Measurements from ENCODE around the gene GPR25.
"Not testable (repeated sequence)": the region's sequence is repeated elsewhere in the genome, so short reads cannot be mapped to it uniquely, and the experiment has no call there.

Gene GPR25

GRCh38 chr1:200895801-200896530 lies 23.2 kb downstream of the GPR25 start:
- DNase-seq = no peak

- DNase-seq = no peak
These were observed 23.9 kb downstream of the GPR25 start for GRCh38 chr1:200896531-200897196.

GRCh38 chr1:200897259-200897658 lies 24.5 kb downstream of the GPR25 start:
- no peak for DNase-seq

GRCh38 chr1:200899015-200899386 lies 26.2 kb downstream of the GPR25 start:
- no peak for DNase-seq

DNA sequence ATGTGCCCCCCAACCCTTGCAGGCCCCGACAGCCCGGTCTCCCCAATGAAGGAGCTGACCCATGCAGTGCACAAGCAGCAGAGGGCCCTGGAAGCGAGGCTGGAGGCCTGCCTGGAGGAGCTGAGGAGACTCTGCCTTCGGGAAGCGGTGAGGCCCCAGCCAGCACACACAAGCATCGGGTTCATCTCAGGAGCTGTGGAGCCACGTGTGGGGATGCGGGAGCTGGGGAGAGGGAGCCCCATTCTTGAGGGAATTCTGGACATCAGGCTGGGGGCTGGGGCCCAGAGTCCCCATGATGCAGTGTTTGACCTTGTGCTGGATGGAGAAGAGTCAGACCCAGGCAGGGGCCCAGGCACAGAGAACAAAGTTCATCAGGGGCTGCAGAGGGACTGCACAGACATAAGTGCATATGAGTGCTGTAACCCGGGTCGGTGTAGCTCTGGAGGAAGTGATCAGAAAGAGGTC lies 26.7 kb downstream of the GPR25 start:
- no peak for DNase-seq

GRCh38 chr1:200899954-200900867 lies 27.4 kb downstream of the GPR25 start:
- no peak for DNase-seq

GRCh38 chr1:200900877-200901276 lies 28.1 kb downstream of the GPR25 start:
- no peak for DNase-seq

- no peak for DNase-seq
These were observed 28.6 kb downstream of the GPR25 start for GRCh38 chr1:200901350-200901749.

DNA sequence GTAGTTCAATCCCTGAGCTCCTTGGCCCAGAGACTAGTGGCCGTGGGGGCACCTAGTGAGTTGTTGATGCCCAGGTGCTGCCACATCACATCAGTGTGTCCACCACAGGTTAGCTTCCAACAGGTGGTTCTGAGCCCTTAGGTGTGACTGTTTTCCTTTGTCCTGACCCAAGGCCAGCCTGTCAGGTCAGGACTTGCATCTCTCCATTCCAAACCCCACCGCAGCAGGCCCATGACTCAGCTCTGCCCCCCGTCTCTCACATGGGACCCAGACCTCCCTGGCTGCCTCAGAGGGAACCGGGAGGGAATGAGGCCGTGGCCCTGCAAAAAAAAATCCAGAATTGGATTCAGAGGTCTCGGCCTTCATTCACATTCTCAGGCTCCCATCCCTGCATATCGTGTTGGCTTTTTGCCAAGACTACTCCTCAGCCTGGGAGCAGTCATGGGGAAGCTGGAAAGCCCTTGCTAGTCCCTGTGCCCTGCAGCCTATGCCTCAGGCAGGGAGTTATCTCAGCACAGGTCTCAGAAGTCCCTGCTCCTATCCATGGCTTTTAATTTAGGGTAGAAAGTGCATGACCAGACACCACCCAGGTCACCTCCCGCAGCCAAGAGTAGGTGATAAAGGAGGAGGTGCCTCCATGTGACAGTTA lies 29.1 kb downstream of the GPR25 start:
- no peak for DNase-seq

DNA sequence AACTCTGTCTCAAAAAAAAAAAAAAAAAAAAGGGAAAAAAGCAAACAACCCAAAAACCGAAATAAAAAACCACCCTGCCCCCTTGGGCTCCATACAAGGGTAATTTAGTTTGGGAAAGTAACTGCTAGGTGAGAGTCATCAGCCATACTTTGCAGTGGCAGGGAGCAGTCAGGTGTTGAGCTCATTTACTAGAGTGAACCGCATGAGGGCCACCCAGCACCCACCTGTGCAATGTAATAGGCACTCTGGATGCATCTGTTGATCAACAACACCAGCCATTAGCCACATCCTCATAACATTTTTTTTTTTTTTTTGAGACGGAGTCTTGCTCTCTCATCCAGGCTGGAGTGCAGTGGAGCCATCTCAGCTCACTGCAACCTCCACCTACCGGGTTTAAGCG lies 31.0 kb downstream of the GPR25 start:
- DNase-seq = no peak

DNA sequence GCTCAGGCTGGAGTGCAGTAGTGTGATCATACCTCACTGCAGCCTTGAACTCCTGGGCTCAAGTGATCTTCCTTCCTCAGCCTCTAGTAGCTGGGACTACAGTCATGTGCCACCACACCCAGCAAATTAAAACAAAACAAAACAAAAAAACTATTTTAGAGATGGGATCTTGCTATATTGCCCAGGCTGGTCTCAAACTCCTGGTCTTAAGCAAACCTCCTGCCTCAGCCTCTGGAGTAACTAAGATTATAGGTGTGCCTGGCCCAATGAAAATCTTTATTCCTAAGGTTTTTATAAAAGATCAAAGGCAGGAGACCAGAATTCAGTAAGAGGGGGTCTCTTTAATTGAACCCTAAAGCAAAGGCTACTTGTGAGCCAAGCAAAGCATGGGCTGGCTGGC lies 32.0 kb downstream of the GPR25 start:
- DNase-seq = no peak

DNA sequence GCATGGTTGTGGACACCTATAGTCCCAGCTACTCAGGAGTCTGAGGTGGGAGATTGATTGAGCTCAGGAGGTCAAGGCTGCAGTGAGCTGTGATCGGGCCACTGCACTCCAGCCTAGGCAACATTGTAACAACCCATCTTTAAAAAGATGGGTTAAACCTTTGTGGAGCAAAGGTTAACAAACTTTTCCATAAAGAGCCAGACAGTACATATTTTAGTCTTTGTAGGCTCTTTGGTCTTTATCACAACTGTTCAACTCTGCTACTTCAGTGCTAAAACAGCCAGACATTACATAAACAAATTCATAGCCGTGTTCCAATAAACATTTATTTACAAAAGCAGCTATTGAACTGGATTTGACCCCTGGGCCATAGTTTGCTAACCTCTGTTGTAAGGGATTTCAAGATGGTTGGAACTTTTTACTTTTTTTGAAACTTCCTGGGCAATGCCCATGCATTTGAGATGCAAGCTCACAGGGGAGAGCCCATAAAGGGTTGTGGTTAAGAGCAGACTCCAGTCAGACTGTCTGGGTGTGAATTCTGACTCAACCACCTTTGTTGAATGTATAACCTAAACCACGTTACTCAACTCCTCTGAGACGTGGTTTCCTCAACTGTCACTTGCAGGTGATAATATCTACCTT lies 32.8 kb downstream of the GPR25 start:
- DNase-seq = no peak

DNA sequence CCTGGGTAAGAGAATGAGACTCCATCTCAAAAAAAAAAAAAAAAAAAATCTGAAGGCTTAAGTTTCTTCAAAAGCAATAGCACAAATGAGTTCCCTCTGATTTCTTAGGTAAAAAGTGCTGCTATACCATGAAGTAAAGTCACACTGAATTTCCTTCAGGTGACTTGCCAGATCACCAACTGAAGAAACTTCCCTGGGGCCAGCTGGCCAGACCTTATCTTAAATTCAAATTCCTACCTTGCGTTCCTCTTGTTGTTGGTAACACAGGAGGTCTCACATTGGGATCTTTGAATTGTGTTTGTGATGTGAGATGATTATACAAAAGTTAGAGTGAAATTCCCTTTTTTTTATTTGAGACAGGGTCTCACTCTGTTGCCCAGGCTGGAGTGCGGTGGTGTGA lies 33.7 kb downstream of the GPR25 start:
- DNase-seq = no peak

- DNase-seq = no peak
These were observed 34.9 kb downstream of the GPR25 start for GRCh38 chr1:200907611-200908097.

DNA sequence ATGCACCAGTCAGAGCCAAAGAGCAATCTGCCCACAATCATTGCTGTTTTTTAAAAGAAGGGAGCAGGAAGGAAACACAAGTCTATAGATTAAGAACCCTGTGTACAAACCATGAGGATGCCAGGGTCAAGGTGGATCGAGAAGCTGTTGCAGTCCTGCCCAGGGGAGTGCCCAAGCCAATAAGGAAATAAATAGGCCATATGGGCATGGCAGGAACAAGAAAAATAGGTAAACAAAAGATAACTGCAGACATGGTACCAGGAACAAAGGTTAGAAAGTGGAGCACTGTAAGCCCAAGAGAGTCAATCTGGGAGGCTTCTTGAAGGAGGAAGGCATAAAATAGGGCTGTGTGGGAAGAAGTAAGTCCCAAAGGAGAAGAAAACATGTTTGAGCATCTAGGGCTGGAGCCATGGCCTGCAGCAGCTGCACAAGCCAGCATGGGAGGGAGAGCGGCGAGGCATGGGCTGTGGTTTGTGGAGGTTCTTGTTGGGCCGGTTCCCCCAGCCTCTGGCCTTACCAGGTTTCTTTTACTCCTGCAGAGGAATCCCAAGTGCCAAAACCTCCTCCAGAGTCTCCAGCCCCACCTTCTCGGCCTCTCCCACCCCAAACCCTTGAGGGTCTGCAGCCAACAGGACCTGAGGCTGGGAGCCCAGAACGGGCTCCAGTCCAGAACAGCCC lies 35.5 kb downstream of the GPR25 start:
- DNase-seq = no peak

- no peak for DNase-seq
These were observed 36.3 kb downstream of the GPR25 start for GRCh38 chr1:200909071-200909470.

DNA sequence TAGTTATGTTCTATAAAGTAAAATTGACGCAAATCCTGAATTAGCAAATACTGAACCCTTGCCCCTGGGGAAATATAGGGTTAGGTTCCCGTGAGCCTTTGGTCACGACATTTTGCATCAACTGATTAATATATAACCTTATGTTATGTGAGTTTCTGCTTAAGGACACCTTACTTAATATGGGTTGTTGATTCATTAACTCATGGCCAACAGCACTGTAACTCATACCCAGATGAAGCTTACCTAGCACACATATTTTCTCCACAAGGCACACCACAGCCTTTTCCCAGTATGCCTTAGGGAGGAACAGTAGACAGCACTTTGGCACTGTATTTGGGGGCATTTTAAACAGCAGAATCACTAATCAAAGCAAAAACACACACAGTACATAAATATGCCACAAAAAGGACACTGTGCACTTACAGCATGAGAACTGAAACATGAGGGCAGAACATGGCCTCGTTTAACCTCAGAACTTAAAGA lies 37.0 kb downstream of the GPR25 start:
- DNase-seq = no peak

DNA sequence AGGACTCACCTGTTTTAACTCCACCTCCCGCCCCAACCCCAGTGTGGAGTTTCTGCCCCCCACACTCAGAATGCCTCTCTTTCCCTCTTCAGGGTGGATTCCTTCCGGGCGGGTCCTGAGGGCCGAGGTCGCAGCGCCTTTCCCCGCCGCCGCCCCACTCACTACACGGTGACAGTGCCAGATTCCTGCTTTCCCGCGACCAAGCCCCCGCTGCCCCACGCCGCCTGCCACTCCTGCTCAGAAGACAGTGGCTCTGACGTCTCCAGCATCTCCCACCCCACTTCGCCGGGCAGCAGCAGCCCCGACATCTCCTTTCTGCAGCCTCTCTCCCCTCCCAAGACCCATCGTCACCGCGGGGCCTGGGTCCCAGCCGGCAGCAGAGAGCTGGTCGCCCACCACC lies 38.6 kb downstream of the GPR25 start:
- DNase-seq = no peak

- DNase-seq = not testable (repeated sequence)
These were observed 39.2 kb downstream of the GPR25 start for GRCh38 chr1:200911936-200912335.

DNA sequence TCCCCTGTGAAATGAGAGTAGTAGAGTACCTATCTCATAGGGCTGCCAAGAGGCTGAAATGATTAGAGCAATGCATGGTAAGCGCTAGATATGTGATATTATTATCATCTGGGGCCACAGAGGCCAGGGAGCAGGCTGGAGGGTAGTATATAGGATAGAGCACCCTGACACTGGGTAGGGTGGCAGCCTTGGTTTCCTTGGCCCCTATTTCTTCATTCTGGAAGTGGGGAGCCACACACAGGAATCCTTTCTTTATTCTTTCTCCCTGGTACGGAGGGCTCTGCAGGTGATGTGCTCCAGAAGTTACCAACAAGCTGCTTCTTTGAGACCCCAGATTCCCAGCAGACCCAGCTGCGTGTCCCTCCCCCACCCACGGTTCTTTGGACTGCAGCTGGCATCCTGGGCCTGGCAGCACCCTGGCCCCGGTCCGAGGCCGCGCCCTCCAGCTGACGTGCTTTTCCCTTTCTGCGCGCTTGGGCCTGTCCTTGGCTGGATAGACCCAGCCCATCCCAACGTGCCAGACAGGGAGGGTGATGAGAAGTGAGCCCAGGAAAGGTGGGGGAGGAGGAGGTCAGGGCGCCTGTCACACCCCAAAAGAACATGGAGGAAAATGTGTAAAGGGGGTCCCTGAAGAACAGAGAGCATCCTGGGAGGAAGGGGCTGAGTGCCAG lies 40.1 kb downstream of the GPR25 start:
- no peak for DNase-seq

GRCh38 chr1:200916152-200916551 lies 43.4 kb downstream of the GPR25 start:
- no peak for DNase-seq

Data from NCI-H2107 (cell line).